H9 (cell line): ENCODE data around the gene SMTNL2. TPM values are rescaled to one million over a fixed set of nuclear protein-coding genes. Genes with fewer than 3 reads are reported as not detected.

Experiments
- DNase-seq: peaks from one replicate; pipeline ENCODE4 v3.0.0-alpha.2; 2017
- H2AFZ ChIP-seq: one replicate; pipeline ENCODE4 v1.6.1; 2013; ENCODE audit warnings: mild to moderate bottlenecking, low read length, control low read depth, moderate library complexity
- H2AK5ac ChIP-seq: 2 replicates; pipeline ENCODE4 v1.6.1; 2013; ENCODE audit warnings: low read length, control low read depth, mixed read lengths; ENCODE audit not compliant: insufficient read length
- H2BK120ac ChIP-seq: one replicate; pipeline ENCODE4 v1.6.1; 2013; ENCODE audit warnings: low read depth, mild to moderate bottlenecking, low read length, control low read depth, inconsistent platforms; ENCODE audit not compliant: poor library complexity, severe bottlenecking
- H2BK12ac ChIP-seq: 2 replicates; pipeline ENCODE4 v1.6.1; 2013; ENCODE audit warnings: low read length, control low read depth, mixed read lengths, low read depth; ENCODE audit not compliant: insufficient read length
- H2BK15ac ChIP-seq: 2 replicates; pipeline ENCODE4 v1.6.1; 2013; ENCODE audit warnings: low read depth, low read length, control low read depth
- H2BK20ac ChIP-seq: one replicate; pipeline ENCODE4 v1.6.1; 2013; ENCODE audit warnings: low read depth, mild to moderate bottlenecking, low read length, control low read depth, inconsistent platforms; ENCODE audit not compliant: poor library complexity, severe bottlenecking
- H2BK5ac ChIP-seq: 2 replicates; pipeline ENCODE4 v1.6.1; 2013; ENCODE audit warnings: low read length, control low read depth, mixed read lengths; ENCODE audit not compliant: insufficient read length
- H3K14ac ChIP-seq: 2 replicates; pipeline ENCODE4 v1.6.1; 2013; ENCODE audit warnings: low read length, control low read depth; ENCODE audit not compliant: insufficient read depth
- H3K18ac ChIP-seq: 2 replicates; pipeline ENCODE4 v1.6.1; 2013; ENCODE audit warnings: low read depth, mild to moderate bottlenecking, mixed read lengths, low read length, control low read depth; ENCODE audit not compliant: insufficient read length
- H3K23ac ChIP-seq: 2 replicates; pipeline ENCODE4 v1.6.1; 2013; ENCODE audit warnings: low read length, control low read depth, mixed read lengths, low read depth; ENCODE audit not compliant: insufficient read length
- H3K23me2 ChIP-seq: 2 replicates; pipeline ENCODE4 v1.6.1; 2013; ENCODE audit warnings: low read depth, mild to moderate bottlenecking, mixed read lengths, low read length, control low read depth; ENCODE audit not compliant: insufficient read length, poor library complexity, severe bottlenecking
- H3K27ac ChIP-seq: 2 replicates; pipeline ENCODE4 v1.5.1; 2013; ENCODE audit warnings: low read length, control low read depth, mixed read lengths, low read depth; ENCODE audit not compliant: insufficient read length
- H3K27me3 ChIP-seq: 2 replicates; pipeline ENCODE4 v1.6.1; 2013; ENCODE audit warnings: low read length, control low read depth, inconsistent platforms; ENCODE audit not compliant: insufficient read depth
- H3K4ac ChIP-seq: 2 replicates; pipeline ENCODE4 v1.6.1; 2013; ENCODE audit warnings: low read depth, mild to moderate bottlenecking, control low read depth, inconsistent platforms, low read length, moderate library complexity
- H3K4me1 ChIP-seq: 2 replicates; pipeline ENCODE4 v1.6.1; 2013; ENCODE audit warnings: low read length, control low read depth, inconsistent platforms; ENCODE audit not compliant: insufficient read depth
- H3K4me2 ChIP-seq: 2 replicates; pipeline ENCODE4 v1.6.1; 2013; ENCODE audit warnings: low read length, control low read depth, mixed read lengths; ENCODE audit not compliant: insufficient read length, insufficient read depth
- H3K56ac ChIP-seq: 2 replicates; pipeline ENCODE4 v1.6.1; 2013; ENCODE audit warnings: low read depth, mild to moderate bottlenecking, mixed read lengths, low read length, control low read depth; ENCODE audit not compliant: insufficient read length
- H3K79me1 ChIP-seq: 2 replicates; pipeline ENCODE4 v1.6.1; 2013; ENCODE audit warnings: low read depth, mild to moderate bottlenecking, moderate library complexity, low read length, control low read depth, inconsistent platforms; ENCODE audit not compliant: insufficient read depth, poor library complexity, severe bottlenecking
- H3K79me2 ChIP-seq: 2 replicates; pipeline ENCODE4 v1.6.1; 2013; ENCODE audit warnings: low read length, control low read depth, inconsistent platforms; ENCODE audit not compliant: insufficient read depth
- H3K9ac ChIP-seq: 2 replicates; pipeline ENCODE4 v1.6.1; 2013; ENCODE audit warnings: low read length, control low read depth, mixed read lengths; ENCODE audit not compliant: insufficient read length; ENCODE audit errors: extremely low read depth
- H3K9me3 ChIP-seq: one replicate; pipeline ENCODE4 v1.6.1; 2013; ENCODE audit warnings: low read depth, low read length, inconsistent platforms; ENCODE audit not compliant: control insufficient read depth
- H3T11ph ChIP-seq: one replicate; pipeline ENCODE4 v1.6.1; 2013; ENCODE audit warnings: mild to moderate bottlenecking, low read length, control low read depth, inconsistent platforms
- H4K20me1 ChIP-seq: one replicate; pipeline ENCODE4 v1.6.1; 2013; ENCODE audit not compliant: control insufficient read depth, insufficient read length, insufficient read depth
- H4K5ac ChIP-seq: 2 replicates; pipeline ENCODE4 v1.6.1; 2013; ENCODE audit warnings: low read depth, mild to moderate bottlenecking, mixed read lengths, low read length, control low read depth; ENCODE audit not compliant: insufficient read length
- H4K8ac ChIP-seq: replicated peaks from 2 replicates; pipeline ENCODE4 v1.6.1; 2013; ENCODE audit warnings: low read length, control low read depth, mixed read lengths, low read depth; ENCODE audit not compliant: insufficient read length
- H4K91ac ChIP-seq: 2 replicates; pipeline ENCODE4 v1.6.1; 2013; ENCODE audit warnings: low read depth, mild to moderate bottlenecking, moderate library complexity, mixed read lengths, low read length, control low read depth; ENCODE audit not compliant: insufficient read length
- H3K27ac Mint-ChIP-seq, 3 experiments: 2 replicates in 2 of 3; 3 replicates in 1 of 3; pipeline ENCODE4 v1.8.0; 2020 to 2021; ENCODE audit warnings: mixed read lengths in 3 of 3, mild to moderate bottlenecking in 1 of 3, moderate library complexity in 1 of 3
- H3K27me3 Mint-ChIP-seq: 2 replicates; pipeline ENCODE4 v1.8.0; 2021; ENCODE audit warnings: low read depth, mild to moderate bottlenecking, moderate library complexity, mixed read lengths
- H3K36me3 Mint-ChIP-seq, 3 experiments: 2 replicates in 2 of 3; 3 replicates in 1 of 3; pipeline ENCODE4 v1.8.0; 2020 to 2021; ENCODE audit warnings: low read depth in 3 of 3, mixed read lengths in 3 of 3; ENCODE audit not compliant: insufficient read depth in 1 of 3
- H3K4me1 Mint-ChIP-seq, 2 experiments: 2 replicates each; pipeline ENCODE4 v1.8.0; 2020; ENCODE audit warnings: mixed read lengths in 2 of 2
- H3K4me3 Mint-ChIP-seq, 2 experiments: 2 replicates in 1 of 2; 3 replicates in 1 of 2; pipeline ENCODE4 v1.8.0; 2020 to 2021; ENCODE audit warnings: mild to moderate bottlenecking in 2 of 2, mixed read lengths in 2 of 2, moderate library complexity in 1 of 2
- H3K9me3 Mint-ChIP-seq, 2 experiments: 2 replicates in 1 of 2; 3 replicates in 1 of 2; pipeline ENCODE4 v1.8.0; 2020; ENCODE audit warnings: mild to moderate bottlenecking in 2 of 2, mixed read lengths in 2 of 2, moderate library complexity in 1 of 2
- WGBS: extraction: QIAGEN DNeasy Blood & Tissue Kit; methylation state at CpG from one replicate; pipeline ENCODE4 v1.1.7; 2013; ENCODE audit warnings: missing lambda C conversion rate, low lambda C conversion rate, mixed read lengths; ENCODE audit not compliant: insufficient read length; ENCODE audit errors: extremely low coverage; 5-methylcytosine and 5-hydroxymethylcytosine counted together
- total RNA-seq: library from RNA; stranded (reverse); gene quantifications from 2 replicates; pipeline ENCODE4 v1.2.1, GENCODE V29; 2021
- TF ChIP-seq, protein P1 (sequence below): fragments of 200-600 bp; sonication (generic); conservative IDR thresholded peaks from 3 replicates; pipeline ENCODE4 v1.8.0; 2021; ENCODE audit warnings: antibody characterized with exemption, mild to moderate bottlenecking

SMTNL2 gene
- total RNA-seq, 1 experiment from 2014 or later: 0.77 TPM

- Histone ChIP-seq H2BK5ac (no peak overlapping the region), H4K91ac (no peak overlapping the region), H2AFZ (no peak overlapping the region), H4K8ac (no peak overlapping the region), H3K56ac (no peak overlapping the region), H3K27ac (no peak overlapping the region), H3K4me1 (peaks cover 3% of the 10 kb centered on the region; the same call in 1 of the 2 replicates), H3K23me2 (no peaks in the 10 kb centered on the region), H3T11ph (no peak overlapping the region), H2BK12ac (no peak overlapping the region), H2BK120ac (no peak overlapping the region), H2BK15ac (no peak overlapping the region), H3K79me1 (no peaks in the 10 kb centered on the region), H3K23ac (no peak overlapping the region), H4K5ac (no peak overlapping the region), H4K20me1 (no peaks in the 10 kb centered on the region), H3K27me3 (peaks cover 2% of the 10 kb centered on the region; the same call in 1 of the 2 replicates), H3K9ac (no peak overlapping the region), H3K79me2 (no peaks in the 10 kb centered on the region), H2BK20ac (no peak overlapping the region), H3K9me3 (no peaks in the 10 kb centered on the region), H3K4ac (no peak overlapping the region), H3K4me2 (no peak overlapping the region), H2AK5ac (no peak overlapping the region), H3K14ac (no peak overlapping the region), H3K18ac (no peak overlapping the region)
- no peak overlapping the region for H3K27ac Mint-ChIP-seq
- DNase-seq: no peak
- H3K9me3 Mint-ChIP-seq: peaks cover 0 to 5% of the 10 kb centered on the region in 2 experiments; a peak in 2 of 5 replicates
- H3K27me3 Mint-ChIP-seq: peaks cover 52% of the 10 kb centered on the region
- TF ChIP-seq, protein P1, sequence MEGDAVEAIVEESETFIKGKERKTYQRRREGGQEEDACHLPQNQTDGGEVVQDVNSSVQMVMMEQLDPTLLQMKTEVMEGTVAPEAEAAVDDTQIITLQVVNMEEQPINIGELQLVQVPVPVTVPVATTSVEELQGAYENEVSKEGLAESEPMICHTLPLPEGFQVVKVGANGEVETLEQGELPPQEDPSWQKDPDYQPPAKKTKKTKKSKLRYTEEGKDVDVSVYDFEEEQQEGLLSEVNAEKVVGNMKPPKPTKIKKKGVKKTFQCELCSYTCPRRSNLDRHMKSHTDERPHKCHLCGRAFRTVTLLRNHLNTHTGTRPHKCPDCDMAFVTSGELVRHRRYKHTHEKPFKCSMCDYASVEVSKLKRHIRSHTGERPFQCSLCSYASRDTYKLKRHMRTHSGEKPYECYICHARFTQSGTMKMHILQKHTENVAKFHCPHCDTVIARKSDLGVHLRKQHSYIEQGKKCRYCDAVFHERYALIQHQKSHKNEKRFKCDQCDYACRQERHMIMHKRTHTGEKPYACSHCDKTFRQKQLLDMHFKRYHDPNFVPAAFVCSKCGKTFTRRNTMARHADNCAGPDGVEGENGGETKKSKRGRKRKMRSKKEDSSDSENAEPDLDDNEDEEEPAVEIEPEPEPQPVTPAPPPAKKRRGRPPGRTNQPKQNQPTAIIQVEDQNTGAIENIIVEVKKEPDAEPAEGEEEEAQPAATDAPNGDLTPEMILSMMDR: no peak
- WGBS: 100% methylated on average over 1 of the region's 2 CpGs
- H3K4me1 Mint-ChIP-seq: peaks cover 37% of the 10 kb centered on the region in 2 experiments
- peaks cover 0 to 6% (median 1%) of the 10 kb centered on the region in 3 experiments; a peak in 2 of 7 replicates for H3K36me3 Mint-ChIP-seq
- H3K4me3 Mint-ChIP-seq: no peak overlapping the region
Measured at GRCh38 chr17:4633643-4634042, 49.3 kb downstream of the SMTNL2 start.
